OCI-LY1 (cell line): ENCODE data around the gene MLC1.

Experiments
- H2AFZ ChIP-seq: fragments of 200-600 bp; sonication (generic), shearing (Covaris generic); 2 replicates; pipeline ENCODE4 v1.6.0; 2014; ENCODE audit warnings: antibody characterized with exemption, mild to moderate bottlenecking, low read length
- H3F3A ChIP-seq: fragments of 200-600 bp; sonication (generic), shearing (Covaris generic); 2 replicates; pipeline ENCODE4 v1.6.0; 2014; ENCODE audit warnings: mild to moderate bottlenecking, antibody characterized with exemption, low read length, moderate library complexity; ENCODE audit not compliant: insufficient read depth
- H3K27ac ChIP-seq: fragments of 200-600 bp; sonication (generic); 2 replicates; pipeline ENCODE4 v1.5.1; 2014; ENCODE audit warnings: low read length, mixed run types, mild to moderate bottlenecking, low read depth; ENCODE audit not compliant: poor library complexity, severe bottlenecking
- H3K27me3 ChIP-seq: fragments of 200-600 bp; sonication (generic); 2 replicates; pipeline ENCODE4 v1.6.0; 2014; ENCODE audit warnings: antibody characterized with exemption, mild to moderate bottlenecking, low read length, moderate library complexity; ENCODE audit not compliant: insufficient read depth
- H3K36me3 ChIP-seq: fragments of 200-600 bp; sonication (generic); 2 replicates; pipeline ENCODE4 v1.6.1; 2014; ENCODE audit warnings: mild to moderate bottlenecking, antibody characterized with exemption, low read length, moderate library complexity, mixed read lengths; ENCODE audit not compliant: insufficient read depth
- H3K4me1 ChIP-seq: fragments of 200-600 bp; sonication (generic); 2 replicates; pipeline ENCODE4 v1.5.1; 2014; ENCODE audit warnings: mild to moderate bottlenecking, low read length, moderate library complexity; ENCODE audit not compliant: insufficient read depth, severe bottlenecking
- H3K4me2 ChIP-seq: fragments of 200-600 bp; sonication (generic), shearing (Covaris generic); 2 replicates; pipeline ENCODE4 v1.6.1; 2014; ENCODE audit warnings: low read length
- H3K4me3 ChIP-seq: fragments of 200-600 bp; sonication (generic); 2 replicates; pipeline ENCODE4 v1.5.1; 2014; ENCODE audit warnings: low read length, low read depth, mild to moderate bottlenecking, mixed read lengths; ENCODE audit not compliant: poor library complexity, severe bottlenecking
- H3K79me2 ChIP-seq: fragments of 200-600 bp; shearing (Covaris generic); 2 replicates; pipeline ENCODE4 v1.6.1; 2016; ENCODE audit warnings: mixed run types, low read length, mixed read lengths; ENCODE audit not compliant: insufficient read depth
- H3K9ac ChIP-seq: fragments of 200-600 bp; sonication (generic), shearing (Covaris generic); 2 replicates; pipeline ENCODE4 v1.6.1; 2014; ENCODE audit warnings: mild to moderate bottlenecking, low read length, mixed read lengths
- H3K9me2 ChIP-seq: fragments of 200-600 bp; sonication (generic), shearing (Covaris generic); 2 replicates; pipeline ENCODE4 v1.6.1; 2014; ENCODE audit warnings: low read depth, mild to moderate bottlenecking, low read length, mixed read lengths
- H3K9me3 ChIP-seq: fragments of 200-600 bp; shearing (Covaris generic); 2 replicates; pipeline ENCODE4 v1.6.1; 2014; ENCODE audit warnings: low read length, mixed read lengths
- H4K20me1 ChIP-seq: fragments of 200-600 bp; sonication (generic), shearing (Covaris generic); 2 replicates; pipeline ENCODE4 v1.6.0; 2016; ENCODE audit warnings: mild to moderate bottlenecking, low read length; ENCODE audit not compliant: insufficient read depth
- CTCF ChIP-seq: fragments of 200-600 bp; sonication (generic), shearing (Covaris generic); IDR thresholded peaks from 2 replicates; pipeline ENCODE4 v1.5.1; 2017; ENCODE audit warnings: mild to moderate bottlenecking, antibody characterized with exemption, low read length, moderate library complexity, mixed read lengths
- EZH2 ChIP-seq: fragments of 200-600 bp; sonication (generic), shearing (Covaris generic); IDR thresholded peaks from 2 replicates; pipeline ENCODE4 v1.8.0; 2017; ENCODE audit warnings: borderline replicate concordance, mixed run types, mild to moderate bottlenecking, antibody characterized with exemption, low read length, moderate library complexity, mixed read lengths

The MLC1 gene

GRCh38 chr22:50010676-50011446 is 74.4 kb downstream of the MLC1 start:
- H3K79me2 ChIP-seq, result no peaks in the 10 kb centered on the region
- H3K36me3 ChIP-seq, result no peaks in the 10 kb centered on the region
- H3K4me1 ChIP-seq, result no peaks in the 10 kb centered on the region
- no peak for TF ChIP-seq EZH2
- TF ChIP-seq CTCF, result no peak
- no peaks in the 10 kb centered on the region for H3K9me3 ChIP-seq
- H3F3A ChIP-seq, result no peaks in the 10 kb centered on the region
- no peak overlapping the region for H2AFZ ChIP-seq
- no peak overlapping the region for H3K4me3 ChIP-seq
- H3K27ac ChIP-seq, result no peak overlapping the region
- no peak overlapping the region for H3K4me2 ChIP-seq
- no peaks in the 10 kb centered on the region for H3K27me3 ChIP-seq
- H3K9ac ChIP-seq, result no peak overlapping the region
- H3K9me2 ChIP-seq, result no peaks in the 10 kb centered on the region
- H4K20me1 ChIP-seq, result no peaks in the 10 kb centered on the region

- H3K9ac ChIP-seq, result no peak overlapping the region
- H3K4me1 ChIP-seq, result no peaks in the 10 kb centered on the region
- no peaks in the 10 kb centered on the region for H3K27me3 ChIP-seq
- no peaks in the 10 kb centered on the region for H3K79me2 ChIP-seq
- TF ChIP-seq EZH2 (no peak), CTCF (no peak)
- H4K20me1 ChIP-seq, result no peaks in the 10 kb centered on the region
- H3K4me3 ChIP-seq, result no peak overlapping the region
- H3F3A ChIP-seq, result no peaks in the 10 kb centered on the region
- no peaks in the 10 kb centered on the region for H3K36me3 ChIP-seq
- no peak overlapping the region for H3K4me2 ChIP-seq
- no peaks in the 10 kb centered on the region for H3K9me3 ChIP-seq
- no peak overlapping the region for H3K27ac ChIP-seq
- H3K9me2 ChIP-seq, result no peaks in the 10 kb centered on the region
- H2AFZ ChIP-seq, result no peak overlapping the region
These were observed 75.2 kb downstream of the MLC1 start for GRCh38 chr22:50009765-50010675.
